ENCODE results near the gene SIPA1L3. TPM values are rescaled to one million over a fixed set of nuclear protein-coding genes. Genes with fewer than 3 reads are reported as not detected.

SIPA1L3 gene
- total and polyA plus RNA-seq, 2 of the 13 experiments (the other 11 are each of a cell fraction or from before 2014, with no cell fraction given), result 5.5 to 7.7 TPM

GRCh38 chr19:38120471-38121025 is 213.5 kb downstream of the SIPA1L3 start:
- Histone ChIP-seq H3K36me3 (replicated peaks in 1 of 2; ENCODE audit: control insufficient read depth in 1 of 2, insufficient read depth in 2 of 2, low read length in 2 of 2) (peaks cover 1 to 21% of the 10 kb centered on the region in 2 experiments; a peak in 3 of 5 replicates), H3K79me2 (ENCODE audit: insufficient read depth, low read length) (no peaks in the 10 kb centered on the region), H4K20me1 (ENCODE audit: insufficient read depth, low read length) (no peaks in the 10 kb centered on the region), H3K27me3 (ENCODE audit: control insufficient read depth in 1 of 2, insufficient read depth in 2 of 2, low read length in 2 of 2) (no peaks in the 10 kb centered on the region), H3K4me3 (replicated peaks in 1 of 3; ENCODE audit: insufficient read depth in 1 of 3, low read depth in 2 of 3, low read length in 3 of 3) (no peak overlapping the region), H3K4me2 (ENCODE audit: low read depth, low read length) (no peak overlapping the region), H3K9me3 (ENCODE audit: low read length) (no peaks in the 10 kb centered on the region), H3K27ac (ENCODE audit: extremely low read length, insufficient read depth, low read length) (no peak overlapping the region), H2AFZ (ENCODE audit: low read length) (no peak overlapping the region), H3K4me1 (ENCODE audit: insufficient read depth, low read length) (no peaks in the 10 kb centered on the region), H3K9ac (ENCODE audit: insufficient read depth, low read depth, low read length) (no peak overlapping the region)
- in situ Hi-C loops (cut with HindIII; ENCODE audit: extremely low pct_ligation_motif_present, low pct_unique_long_range_greater_than_20kb) (no loop called here), intact Hi-C loops (cut with micrococcal nuclease; ENCODE audit: unreplicated experiment) (no loop called here)
- DNase-seq (ENCODE audit: low spot score), result no peak
- TF ChIP-seq, protein P1, sequence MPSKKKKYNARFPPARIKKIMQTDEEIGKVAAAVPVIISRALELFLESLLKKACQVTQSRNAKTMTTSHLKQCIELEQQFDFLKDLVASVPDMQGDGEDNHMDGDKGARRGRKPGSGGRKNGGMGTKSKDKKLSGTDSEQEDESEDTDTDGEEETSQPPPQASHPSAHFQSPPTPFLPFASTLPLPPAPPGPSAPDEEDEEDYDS (CRISPR knock-in tag; IDR thresholded peaks at IDR 0.05), result no peak
- TF ChIP-seq POGZ (CRISPR knock-in tag; IDR thresholded peaks at IDR 0.05) (no peak), ARNTL (CRISPR knock-in tag; IDR thresholded peaks at IDR 0.05) (no peak), ZNF282 (IDR thresholded peaks at IDR 0.05; ENCODE audit: partially characterized antibody) (no peak), MEIS1 (CRISPR knock-in tag; IDR thresholded peaks at IDR 0.05; ENCODE audit: borderline replicate concordance) (no peak), RCOR2 (CRISPR knock-in tag; IDR thresholded peaks at IDR 0.05) (no peak), SAFB2 (CRISPR knock-in tag; IDR thresholded peaks at IDR 0.05; ENCODE audit: borderline replicate concordance, low read depth) (no peak)
- TF ChIP-seq, protein P2, sequence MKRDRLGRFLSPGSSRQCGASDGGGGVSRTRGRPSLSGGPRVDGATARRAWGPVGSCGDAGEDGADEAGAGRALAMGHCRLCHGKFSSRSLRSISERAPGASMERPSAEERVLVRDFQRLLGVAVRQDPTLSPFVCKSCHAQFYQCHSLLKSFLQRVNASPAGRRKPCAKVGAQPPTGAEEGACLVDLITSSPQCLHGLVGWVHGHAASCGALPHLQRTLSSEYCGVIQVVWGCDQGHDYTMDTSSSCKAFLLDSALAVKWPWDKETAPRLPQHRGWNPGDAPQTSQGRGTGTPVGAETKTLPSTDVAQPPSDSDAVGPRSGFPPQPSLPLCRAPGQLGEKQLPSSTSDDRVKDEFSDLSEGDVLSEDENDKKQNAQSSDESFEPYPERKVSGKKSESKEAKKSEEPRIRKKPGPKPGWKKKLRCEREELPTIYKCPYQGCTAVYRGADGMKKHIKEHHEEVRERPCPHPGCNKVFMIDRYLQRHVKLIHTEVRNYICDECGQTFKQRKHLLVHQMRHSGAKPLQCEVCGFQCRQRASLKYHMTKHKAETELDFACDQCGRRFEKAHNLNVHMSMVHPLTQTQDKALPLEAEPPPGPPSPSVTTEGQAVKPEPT (CRISPR knock-in tag; IDR thresholded peaks at IDR 0.05; ENCODE audit: low read depth), result no peak
- WGBS (ENCODE audit: low lambda C conversion rate), result 100% methylated on average over 2 of the region's 4 CpGs
- ChIA-PET POLR2A (interaction anchor here (0.5 kb wide), 1 partner anchor 18 kb away, joined by 3 read pairs; no protein-coding TSS in a partner anchor), CTCF (ENCODE audit: low intra/inter-chr PET ratio, low total read pairs) (no interaction called here)
- ATAC-seq, result no peak
- no peak for FAIRE-seq
- TSS peak; percentile 47 for BruUV-seq (replicated peaks)
